K562 (cell line): ENCODE data around the gene MOK. TPM values are rescaled to one million over a fixed set of nuclear protein-coding genes. Genes with fewer than 3 reads are reported as not detected.

Experiments used
- CEBPG ChIP-seq, 3 experiments: fragments of 200-800 bp in 1 of 3; sonication (Bioruptor generic) in 1 of 3; sonication (generic) in 1 of 3; formaldehyde crosslinking in 1 of 3; IDR thresholded peaks in 2 of 3; conservative IDR thresholded peaks in 1 of 3; 2 replicates each; pipeline versions ENCODE4 v1.6.1 to v1.8.0; 2016 to 2022; ENCODE audit warnings: missing compliant biosample characterization in 2 of 3, missing genetic modification characterization in 2 of 3, mild to moderate bottlenecking in 1 of 3, missing genetic modification reagents in 1 of 3
- DPF2 ChIP-seq: fragments of 450-650 bp; IDR thresholded peaks from 2 replicates; pipeline ENCODE4 v1.6.1; 2016
- EWSR1 ChIP-seq: fragments of 450-650 bp; IDR thresholded peaks from 2 replicates; pipeline ENCODE4 v1.6.1; 2018; ENCODE audit warnings: borderline replicate concordance, mild to moderate bottlenecking, low read depth, moderate library complexity; ENCODE audit not compliant: partially characterized antibody
- FOXA1 ChIP-seq: fragments of 450-650 bp; IDR thresholded peaks from 2 replicates; pipeline ENCODE4 v1.6.1; 2016; ENCODE audit warnings: mild to moderate bottlenecking, borderline replicate concordance
- ILF3 ChIP-seq: fragments of 450-650 bp; IDR thresholded peaks from 2 replicates; pipeline ENCODE4 v1.6.1; 2018; ENCODE audit warnings: antibody characterized with exemption, mild to moderate bottlenecking, moderate library complexity, borderline replicate concordance
- KAT2B ChIP-seq: IDR thresholded peaks from one replicate; pipeline ENCODE4 v1.6.1; 2012; ENCODE audit warnings: low read depth, mild to moderate bottlenecking, control low read depth, inconsistent platforms, low read length, moderate library complexity
- MED1 ChIP-seq: sonication (generic); formaldehyde crosslinking; IDR thresholded peaks from 2 replicates; pipeline ENCODE4 v1.8.1; 2023; ENCODE audit warnings: missing genetic modification reagents, borderline replicate concordance
- RBBP5 ChIP-seq: fragments of 200-600 bp; sonication (generic); IDR thresholded peaks from 2 replicates; pipeline ENCODE4 v1.6.1; 2012; ENCODE audit warnings: borderline replicate concordance, mild to moderate bottlenecking, low read length, control low read depth, inconsistent platforms; ENCODE audit not compliant: insufficient read depth, poor library complexity, severe bottlenecking
- RFX5 ChIP-seq: IDR thresholded peaks from 2 replicates; pipeline ENCODE4 v1.6.1; 2011; ENCODE audit warnings: low read depth, mild to moderate bottlenecking, improper control_type of control experiment, low read length
- TCF7 ChIP-seq: sonication (generic); IDR thresholded peaks from 2 replicates; pipeline ENCODE4 v1.6.1; 2016; ENCODE audit warnings: antibody characterized with exemption, borderline replicate concordance
- TFAM ChIP-seq: fragments of 250-450 bp; sonication (Bioruptor Pico); conservative IDR thresholded peaks from 2 replicates; pipeline ENCODE4 v1.5.0; 2021; ENCODE audit warnings: mild to moderate bottlenecking, moderate library complexity
- U2AF1 ChIP-seq: fragments of 200-400 bp; formaldehyde crosslinking; optimal IDR thresholded peaks from 2 replicates; pipeline ENCODE3; 2017; ENCODE audit warnings: mild to moderate bottlenecking, low read depth, low read length, moderate library complexity
- WHSC1 ChIP-seq: IDR thresholded peaks from one replicate; pipeline ENCODE4 v1.6.1; 2012; ENCODE audit warnings: low read length, control low read depth, inconsistent platforms
- ZNF41 ChIP-seq: fragments of 250-450 bp; sonication (Bioruptor Pico); conservative IDR thresholded peaks from 2 replicates; pipeline ENCODE4 v1.4.0; 2020; ENCODE audit warnings: mild to moderate bottlenecking
- ZNF586 ChIP-seq: fragments of 450-650 bp; formaldehyde crosslinking; conservative IDR thresholded peaks from 2 replicates; pipeline ENCODE4 v1.4.0; 2020; ENCODE audit warnings: mild to moderate bottlenecking, moderate library complexity
- polyA plus RNA-seq, 8 experiments: library from polyadenylated mRNA; depleted of rRNA in 4 of 8; stranded (reverse) in 5 of 8; unstranded in 3 of 8; fragments of >200 nt; fragmentation: Nextera tagmentation in 2 of 8; fragmentation: Illumina TruSeq in 1 of 8; extraction: Ambion mirVana in 2 of 8; extraction: Trizol in 1 of 8; gene quantifications; 2 replicates each; pipeline versions ENCODE4 v1.2.1 to v1.2.3, GENCODE V29; 2011 to 2014; ENCODE audit warnings: inconsistent platforms in 1 of 8, missing spikeins in 1 of 8
- total RNA-seq, 7 experiments: library from RNA; depleted of rRNA in 6 of 7; stranded (reverse); fragments of >200 nt in 6 of 7; fragmentation: Illumina TruSeq in 2 of 7; extraction: Trizol in 2 of 7; gene quantifications; 2 replicates each; pipeline versions ENCODE4 v1.2.1 to v1.2.3, GENCODE V29; 2011 to 2021; ENCODE audit warnings: low replicate concordance in 1 of 7
- TF ChIP-seq, protein P1 (sequence below): fragments of 450-650 bp; formaldehyde crosslinking; IDR thresholded peaks from 2 replicates; pipeline ENCODE4 v1.4.0; 2020; ENCODE audit warnings: mild to moderate bottlenecking, mixed read lengths
- TF ChIP-seq, protein P2 (sequence below): fragments of 200-800 bp; sonication (Bioruptor generic); IDR thresholded peaks from 2 replicates; pipeline ENCODE4 v1.6.1; 2016; ENCODE audit warnings: missing genetic modification characterization, missing compliant biosample characterization
- TF ChIP-seq, protein P3 (sequence below): fragments of 450-650 bp; IDR thresholded peaks from 2 replicates; pipeline ENCODE4 v1.6.1; 2016; ENCODE audit warnings: mild to moderate bottlenecking

Gene MOK
- total and polyA plus RNA-seq, 9 of the 15 experiments (the other 6 are each of a cell fraction or from before 2014, with no cell fraction given) = 1.3 to 8.4 (median 5.3) TPM

DNA sequence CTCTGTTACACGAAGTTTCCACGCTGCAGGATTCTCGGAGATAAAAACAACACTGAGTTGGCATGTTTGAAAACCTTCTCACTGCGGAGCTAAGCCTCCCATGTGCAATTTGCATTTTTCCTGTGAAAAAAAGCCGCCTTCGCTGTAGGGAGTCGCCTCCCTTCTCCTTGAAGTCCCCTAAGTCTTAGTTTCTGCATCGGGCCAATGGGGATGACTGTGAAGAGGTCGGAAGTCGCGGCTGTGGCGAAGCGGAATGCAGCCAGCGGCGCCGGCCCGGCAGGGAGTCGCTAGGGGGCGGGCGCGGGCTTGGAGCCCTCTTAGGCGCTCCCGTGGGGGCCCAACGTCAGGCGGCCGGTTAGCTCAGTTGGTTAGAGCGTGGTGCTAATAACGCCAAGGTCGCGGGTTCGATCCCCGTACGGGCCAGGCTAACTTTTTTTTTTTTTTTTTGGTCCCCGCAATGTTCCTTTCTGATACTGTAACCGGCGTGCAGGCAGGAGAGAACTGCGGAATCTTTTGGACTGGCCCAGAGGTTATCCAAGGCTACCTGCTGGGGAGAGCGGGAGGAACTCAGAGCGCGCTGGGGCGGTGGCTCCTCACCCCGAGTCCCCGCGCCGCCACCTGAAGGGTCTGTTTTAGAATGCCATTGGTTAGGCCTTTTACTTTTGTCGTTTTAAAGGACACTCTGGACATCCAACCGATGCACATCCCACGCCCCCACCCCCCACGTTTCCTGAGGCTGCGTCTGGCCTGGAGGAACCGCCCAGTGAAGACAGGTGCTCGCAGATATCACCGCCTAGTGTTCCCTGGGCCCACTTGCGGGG, 12.0 kb upstream of the MOK start (continued):
- TF ChIP-seq EWSR1 (no peak), KAT2B (no peak), RFX5 (peak; percentile 63; the same call in 1 of the 2 replicates), U2AF1 (no peak), ZNF586 (CRISPR knock-in tag) (no peak), ILF3 (no peak), CEBPG (CRISPR knock-in tag; IDR thresholded peaks at IDR 0.05) (no peak), CEBPG (tag; conservative IDR thresholded peaks at IDR 0.05 in 1 of 2, IDR thresholded peaks at IDR 0.05 in 1 of 2) (no peak), TCF7 (no peak), RBBP5 (peak; percentile 67), WHSC1 (no peak), FOXA1 (no peak), DPF2 (no peak), ZNF41 (CRISPR knock-in tag) (no peak), MED1 (CRISPR knock-in tag) (no peak), TFAM (CRISPR knock-in tag) (no peak)
- TF ChIP-seq, protein P1, sequence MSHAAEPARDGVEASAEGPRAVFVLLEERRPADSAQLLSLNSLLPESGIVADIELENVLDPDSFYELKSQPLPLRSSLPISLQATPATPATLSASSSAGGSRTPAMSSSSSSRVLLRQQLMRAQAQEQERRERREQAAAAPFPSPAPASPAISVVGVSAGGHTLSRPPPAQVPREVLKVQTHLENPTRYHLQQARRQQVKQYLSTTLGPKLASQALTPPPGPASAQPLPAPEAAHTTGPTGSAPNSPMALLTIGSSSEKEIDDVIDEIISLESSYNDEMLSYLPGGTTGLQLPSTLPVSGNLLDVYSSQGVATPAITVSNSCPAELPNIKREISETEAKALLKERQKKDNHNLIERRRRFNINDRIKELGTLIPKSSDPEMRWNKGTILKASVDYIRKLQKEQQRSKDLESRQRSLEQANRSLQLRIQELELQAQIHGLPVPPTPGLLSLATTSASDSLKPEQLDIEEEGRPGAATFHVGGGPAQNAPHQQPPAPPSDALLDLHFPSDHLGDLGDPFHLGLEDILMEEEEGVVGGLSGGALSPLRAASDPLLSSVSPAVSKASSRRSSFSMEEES (CRISPR knock-in tag) = no peak
- TF ChIP-seq, protein P2, sequence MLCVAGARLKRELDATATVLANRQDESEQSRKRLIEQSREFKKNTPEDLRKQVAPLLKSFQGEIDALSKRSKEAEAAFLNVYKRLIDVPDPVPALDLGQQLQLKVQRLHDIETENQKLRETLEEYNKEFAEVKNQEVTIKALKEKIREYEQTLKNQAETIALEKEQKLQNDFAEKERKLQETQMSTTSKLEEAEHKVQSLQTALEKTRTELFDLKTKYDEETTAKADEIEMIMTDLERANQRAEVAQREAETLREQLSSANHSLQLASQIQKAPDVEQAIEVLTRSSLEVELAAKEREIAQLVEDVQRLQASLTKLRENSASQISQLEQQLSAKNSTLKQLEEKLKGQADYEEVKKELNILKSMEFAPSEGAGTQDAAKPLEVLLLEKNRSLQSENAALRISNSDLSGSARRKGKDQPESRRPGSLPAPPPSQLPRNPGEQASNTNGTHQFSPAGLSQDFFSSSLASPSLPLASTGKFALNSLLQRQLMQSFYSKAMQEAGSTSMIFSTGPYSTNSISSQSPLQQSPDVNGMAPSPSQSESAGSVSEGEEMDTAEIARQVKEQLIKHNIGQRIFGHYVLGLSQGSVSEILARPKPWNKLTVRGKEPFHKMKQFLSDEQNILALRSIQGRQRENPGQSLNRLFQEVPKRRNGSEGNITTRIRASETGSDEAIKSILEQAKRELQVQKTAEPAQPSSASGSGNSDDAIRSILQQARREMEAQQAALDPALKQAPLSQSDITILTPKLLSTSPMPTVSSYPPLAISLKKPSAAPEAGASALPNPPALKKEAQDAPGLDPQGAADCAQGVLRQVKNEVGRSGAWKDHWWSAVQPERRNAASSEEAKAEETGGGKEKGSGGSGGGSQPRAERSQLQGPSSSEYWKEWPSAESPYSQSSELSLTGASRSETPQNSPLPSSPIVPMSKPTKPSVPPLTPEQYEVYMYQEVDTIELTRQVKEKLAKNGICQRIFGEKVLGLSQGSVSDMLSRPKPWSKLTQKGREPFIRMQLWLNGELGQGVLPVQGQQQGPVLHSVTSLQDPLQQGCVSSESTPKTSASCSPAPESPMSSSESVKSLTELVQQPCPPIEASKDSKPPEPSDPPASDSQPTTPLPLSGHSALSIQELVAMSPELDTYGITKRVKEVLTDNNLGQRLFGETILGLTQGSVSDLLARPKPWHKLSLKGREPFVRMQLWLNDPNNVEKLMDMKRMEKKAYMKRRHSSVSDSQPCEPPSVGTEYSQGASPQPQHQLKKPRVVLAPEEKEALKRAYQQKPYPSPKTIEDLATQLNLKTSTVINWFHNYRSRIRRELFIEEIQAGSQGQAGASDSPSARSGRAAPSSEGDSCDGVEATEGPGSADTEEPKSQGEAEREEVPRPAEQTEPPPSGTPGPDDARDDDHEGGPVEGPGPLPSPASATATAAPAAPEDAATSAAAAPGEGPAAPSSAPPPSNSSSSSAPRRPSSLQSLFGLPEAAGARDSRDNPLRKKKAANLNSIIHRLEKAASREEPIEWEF (CRISPR knock-in tag) = 0 out of 2 replicates have a peak, but pooled peaks have one; percentile 48
- TF ChIP-seq, protein P3, sequence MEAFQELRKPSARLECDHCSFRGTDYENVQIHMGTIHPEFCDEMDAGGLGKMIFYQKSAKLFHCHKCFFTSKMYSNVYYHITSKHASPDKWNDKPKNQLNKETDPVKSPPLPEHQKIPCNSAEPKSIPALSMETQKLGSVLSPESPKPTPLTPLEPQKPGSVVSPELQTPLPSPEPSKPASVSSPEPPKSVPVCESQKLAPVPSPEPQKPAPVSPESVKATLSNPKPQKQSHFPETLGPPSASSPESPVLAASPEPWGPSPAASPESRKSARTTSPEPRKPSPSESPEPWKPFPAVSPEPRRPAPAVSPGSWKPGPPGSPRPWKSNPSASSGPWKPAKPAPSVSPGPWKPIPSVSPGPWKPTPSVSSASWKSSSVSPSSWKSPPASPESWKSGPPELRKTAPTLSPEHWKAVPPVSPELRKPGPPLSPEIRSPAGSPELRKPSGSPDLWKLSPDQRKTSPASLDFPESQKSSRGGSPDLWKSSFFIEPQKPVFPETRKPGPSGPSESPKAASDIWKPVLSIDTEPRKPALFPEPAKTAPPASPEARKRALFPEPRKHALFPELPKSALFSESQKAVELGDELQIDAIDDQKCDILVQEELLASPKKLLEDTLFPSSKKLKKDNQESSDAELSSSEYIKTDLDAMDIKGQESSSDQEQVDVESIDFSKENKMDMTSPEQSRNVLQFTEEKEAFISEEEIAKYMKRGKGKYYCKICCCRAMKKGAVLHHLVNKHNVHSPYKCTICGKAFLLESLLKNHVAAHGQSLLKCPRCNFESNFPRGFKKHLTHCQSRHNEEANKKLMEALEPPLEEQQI = no peak
